ENCODE measurements around the gene RAD51B.

GRCh38 chr14:68148763-68149162 is 329.2 kb downstream of the RAD51B start:
- no peak for TF ChIP-seq POLR2AphosphoS5 (IDR thresholded peaks at IDR 0.05)
- no peak for TF ChIP-seq CTCF (IDR thresholded peaks at IDR 0.05)
